Mucosa of rectum (tissue), 2 donors: ENCODE data around the gene DIP2A.

Experiments used
- H3K27ac ChIP-seq, 2 donors: one replicate each; pipeline ENCODE4 v1.7.0; 2013; ENCODE audit warnings: inconsistent platforms in 2 of 2, low read depth in 2 of 2, low read length in 2 of 2
- H3K27me3 ChIP-seq, 2 donors: one replicate each; pipeline ENCODE4 v1.7.0; 2013; ENCODE audit warnings: low read length in 2 of 2; ENCODE audit not compliant: control insufficient read depth in 2 of 2, insufficient read depth in 2 of 2
- H3K36me3 ChIP-seq, 2 donors: one replicate each; pipeline ENCODE4 v1.7.0; 2013; ENCODE audit warnings: low read length in 2 of 2; ENCODE audit not compliant: control insufficient read depth in 2 of 2, insufficient read depth in 2 of 2
- H3K4me1 ChIP-seq, 2 donors: one replicate each; pipeline ENCODE4 v1.7.0; 2013; ENCODE audit warnings: low read length in 2 of 2, mild to moderate bottlenecking in 1 of 2; ENCODE audit not compliant: control insufficient read depth in 2 of 2, insufficient read depth in 2 of 2
- H3K4me3 ChIP-seq, 2 donors: one replicate each; pipeline ENCODE4 v1.7.0; 2013; ENCODE audit warnings: low read length in 2 of 2
- H3K9ac ChIP-seq, 2 donors: one replicate each; pipeline ENCODE4 v1.7.0; 2013; ENCODE audit warnings: low read length in 2 of 2, low read depth in 1 of 2, mild to moderate bottlenecking in 1 of 2
- H3K9me3 ChIP-seq, 2 donors: one replicate each; pipeline ENCODE4 v1.7.0; 2013; ENCODE audit warnings: low read length in 2 of 2; ENCODE audit not compliant: control insufficient read depth in 2 of 2
- donor health status: healthy.
- donor health status: Normal muscosa, but diverticular disease.

DIP2A gene

GRCh38 chr21:46600305-46600704 lies 141.6 kb downstream of the DIP2A start:
- Histone ChIP-seq H3K27me3 (no peaks in the 10 kb centered on the region), H3K9ac (no peak overlapping the region), H3K27ac (no peak overlapping the region), H3K4me3 (no peak overlapping the region), H3K9me3 (no peaks in the 10 kb centered on the region), H3K4me1 (peaks cover 0 to 3% of the 10 kb centered on the region in 2 donors), H3K36me3 (no peaks in the 10 kb centered on the region)

GRCh38 chr21:46600978-46601377 lies 142.3 kb downstream of the DIP2A start:
- H3K27ac ChIP-seq: no peak overlapping the region
- no peak overlapping the region for H3K9ac ChIP-seq
- peaks cover 0 to 5% of the 10 kb centered on the region in 2 donors for H3K4me1 ChIP-seq
- H3K27me3 ChIP-seq: no peaks in the 10 kb centered on the region
- H3K36me3 ChIP-seq: no peaks in the 10 kb centered on the region
- H3K9me3 ChIP-seq: no peaks in the 10 kb centered on the region
- H3K4me3 ChIP-seq: no peak overlapping the region

- Histone ChIP-seq H3K27ac (no peak overlapping the region), H3K4me3 (no peak overlapping the region), H3K36me3 (no peaks in the 10 kb centered on the region), H3K9me3 (no peaks in the 10 kb centered on the region), H3K27me3 (no peaks in the 10 kb centered on the region), H3K4me1 (peaks cover 0 to 7% of the 10 kb centered on the region in 2 donors), H3K9ac (no peak overlapping the region)
Observed at GRCh38 chr21:46603228-46603627, 144.5 kb downstream of the DIP2A start.

- Histone ChIP-seq H3K9ac (no peak overlapping the region), H3K4me1 (peaks cover 0 to 7% of the 10 kb centered on the region in 2 donors), H3K4me3 (peak overlapping the region in 1 of 2 donors; percentile 20), H3K27me3 (no peaks in the 10 kb centered on the region), H3K27ac (peak overlapping the region in 1 of 2 donors; percentile 56), H3K36me3 (no peaks in the 10 kb centered on the region), H3K9me3 (no peaks in the 10 kb centered on the region)
Observed at GRCh38 chr21:46604329-46604974, 145.8 kb downstream of the DIP2A start.

GRCh38 chr21:46604975-46605766 lies 146.5 kb downstream of the DIP2A start, which contains the start of gene S100B:
TSS of gene S100B (minus strand) at chr21:46605082. CDS start at chr21:46602415, 2,667 bp downstream.
- peak within 1 kb of the TSS in 1 of 2 donors; percentile 20 for H3K4me3 ChIP-seq
- H3K9ac ChIP-seq: no peak within 1 kb of the TSS
- H3K9me3 ChIP-seq: peaks cover 0 to under 1% of the 10 kb centered on the region in 2 donors
- peak within 1 kb of the TSS; percentile 34 to 56 for H3K27ac ChIP-seq
- H3K36me3 ChIP-seq: no peaks in the 10 kb centered on the region
- no peaks in the 10 kb centered on the region for H3K27me3 ChIP-seq
- H3K4me1 ChIP-seq: peaks cover 0 to 7% of the 10 kb centered on the region in 2 donors

- Histone ChIP-seq H3K27ac (peak overlapping the region; percentile 55 to 56), H3K9ac (no peak overlapping the region), H3K27me3 (no peaks in the 10 kb centered on the region), H3K4me1 (peaks cover 0 to 7% of the 10 kb centered on the region in 2 donors), H3K4me3 (no peak overlapping the region), H3K9me3 (peaks cover 2 to 3% of the 10 kb centered on the region in 2 donors), H3K36me3 (no peaks in the 10 kb centered on the region)
Observed at GRCh38 chr21:46605767-46606426, 147.2 kb downstream of the DIP2A start.

GRCh38 chr21:46606427-46606813 lies 147.7 kb downstream of the DIP2A start:
- H3K4me3 ChIP-seq: no peak overlapping the region
- H3K27me3 ChIP-seq: no peaks in the 10 kb centered on the region
- H3K36me3 ChIP-seq: no peaks in the 10 kb centered on the region
- H3K9me3 ChIP-seq: peaks cover 2 to 3% of the 10 kb centered on the region in 2 donors
- peaks cover 0 to 7% of the 10 kb centered on the region in 2 donors for H3K4me1 ChIP-seq
- no peak overlapping the region for H3K9ac ChIP-seq
- peak overlapping the region; percentile 55 to 56 for H3K27ac ChIP-seq

GRCh38 chr21:46607636-46608035 lies 148.9 kb downstream of the DIP2A start:
- H3K4me1 ChIP-seq: peaks cover 0 to 7% of the 10 kb centered on the region in 2 donors
- H3K27me3 ChIP-seq: no peaks in the 10 kb centered on the region
- H3K9me3 ChIP-seq: peaks cover 2 to 3% of the 10 kb centered on the region in 2 donors
- no peak overlapping the region for H3K4me3 ChIP-seq
- no peak overlapping the region for H3K9ac ChIP-seq
- H3K27ac ChIP-seq: no peak overlapping the region
- no peaks in the 10 kb centered on the region for H3K36me3 ChIP-seq

- no peak overlapping the region for H3K9ac ChIP-seq
- H3K4me1 ChIP-seq: peaks cover 0 to 7% of the 10 kb centered on the region in 2 donors
- H3K27me3 ChIP-seq: no peaks in the 10 kb centered on the region
- no peak overlapping the region for H3K27ac ChIP-seq
- H3K9me3 ChIP-seq: peaks cover 2 to 3% of the 10 kb centered on the region in 2 donors
- H3K36me3 ChIP-seq: no peaks in the 10 kb centered on the region
- H3K4me3 ChIP-seq: no peak overlapping the region
Observed at GRCh38 chr21:46608672-46609111, 150.0 kb downstream of the DIP2A start.
